Measurements from ENCODE around the gene WHRN. TPM values are rescaled to one million over a fixed set of nuclear protein-coding genes. Genes with fewer than 3 reads are reported as not detected.

The WHRN gene
- total and polyA plus RNA-seq, 2 experiments from 2014 or later = 8.3 to 8.9 TPM

GRCh38 chr9:114522286-114522685, 17.0 kb upstream of the WHRN start:
- Histone ChIP-seq H4K20me1 (replicated peaks; ENCODE audit: insufficient read depth) (no peaks in the 10 kb centered on the region), H3K4me2 (no peak overlapping the region), H3K27ac (ENCODE audit: low read depth) (no peak overlapping the region), H2AFZ (no peak overlapping the region), H3K36me3 (ENCODE audit: insufficient read depth) (no peaks in the 10 kb centered on the region), H3K4me3 (no peak overlapping the region), H3F3A (replicated peaks; ENCODE audit: low read depth) (no peaks in the 10 kb centered on the region), H3K27me3 (ENCODE audit: insufficient read depth) (no peaks in the 10 kb centered on the region), H3K79me2 (replicated peaks; ENCODE audit: insufficient read depth) (no peaks in the 10 kb centered on the region), H3K9me2 (ENCODE audit: insufficient read depth) (0 out of 2 replicates have a peak, but pooled peaks cover 5% of the 10 kb centered on the region), H3K4me1 (ENCODE audit: insufficient read depth) (no peaks in the 10 kb centered on the region)
- H3K9me3 Mint-ChIP-seq = no peaks in the 10 kb centered on the region
- no peak for TF ChIP-seq ZNF462 (CRISPR knock-in tag; IDR thresholded peaks at IDR 0.05)
- TF ChIP-seq STAT1 (IDR thresholded peaks at IDR 0.05; ENCODE audit: unreplicated experiment) = no peak
- TF ChIP-seq JUNB (IDR thresholded peaks at IDR 0.05; ENCODE audit: unreplicated experiment) = no peak
- no peak for TF ChIP-seq CREB1 (CRISPR knock-in tag; IDR thresholded peaks at IDR 0.05; ENCODE audit: low read depth)
- no peak for TF ChIP-seq ETS1 (IDR thresholded peaks at IDR 0.05)
- TF ChIP-seq ZNF114 (CRISPR knock-in tag; IDR thresholded peaks at IDR 0.05) = no peak
- TF ChIP-seq ZNF331 (CRISPR knock-in tag; IDR thresholded peaks at IDR 0.05; ENCODE audit: low read depth) = no peak
- TF ChIP-seq REST (IDR thresholded peaks at IDR 0.05; ENCODE audit: unreplicated experiment) = no peak
- no peak for TF ChIP-seq CTCF (conservative IDR thresholded peaks at IDR 0.05; ENCODE audit: low read depth in 2 of 2)
- no peak for TF ChIP-seq POLR2AphosphoS5 (IDR thresholded peaks at IDR 0.05; ENCODE audit: low read depth)
- no peak for TF ChIP-seq NANOG (IDR thresholded peaks at IDR 0.05; ENCODE audit: borderline replicate concordance)
- TF ChIP-seq EZH2phosphoT487 (IDR thresholded peaks at IDR 0.05; ENCODE audit: unreplicated experiment) = no peak
- TF ChIP-seq EZH2 (IDR thresholded peaks at IDR 0.05; ENCODE audit: low read depth, unreplicated experiment) = no peak
- no peak overlapping the region for H3K4me3 Mint-ChIP-seq
- H3K4me1 Mint-ChIP-seq = no peaks in the 10 kb centered on the region
- no peak for DNase-seq (ENCODE audit: low spot score)
- H3K36me3 Mint-ChIP-seq (ENCODE audit: low read depth) = no peaks in the 10 kb centered on the region
- H3K27me3 Mint-ChIP-seq (ENCODE audit: insufficient read depth, low read depth, poor library complexity) = peaks cover 8% of the 10 kb centered on the region
- peak; percentile 32; the same call in 1 of the 3 replicates for ATAC-seq
- H3K27ac Mint-ChIP-seq = no peak overlapping the region

Measured in GM23338 (cell line).